SK-N-SH (cell line): ENCODE measurements around the gene PARD3B.

Source experiments
- CTCF ChIP-seq: fragments of 200-600 bp; sonication (generic); IDR thresholded peaks from 2 replicates; pipeline ENCODE4 v1.6.1; 2017; ENCODE audit warnings: antibody characterized with exemption, mild to moderate bottlenecking, moderate library complexity
- EP300 ChIP-seq, 2 experiments: IDR thresholded peaks; 2 replicates each; pipeline versions ENCODE4 v1.4.0 to v1.6.1; 2012; ENCODE audit warnings: borderline replicate concordance in 1 of 2, low read depth in 1 of 2, low read length in 1 of 2
- EZH2phosphoT487 ChIP-seq: fragments of 200-600 bp; sonication (generic); IDR thresholded peaks from 2 replicates; pipeline ENCODE4 v1.6.1; 2017; ENCODE audit warnings: low read depth, mixed run types, mild to moderate bottlenecking, antibody characterized with exemption, moderate library complexity, borderline replicate concordance
- GABPA ChIP-seq: IDR thresholded peaks from 2 replicates; pipeline ENCODE4 v1.4.0; 2012; ENCODE audit warnings: low read depth, mild to moderate bottlenecking
- JUND ChIP-seq: IDR thresholded peaks from 2 replicates; pipeline ENCODE4 v1.4.0; 2012
- MXI1 ChIP-seq: IDR thresholded peaks from 2 replicates; pipeline ENCODE4 v1.6.1; 2012; ENCODE audit warnings: mild to moderate bottlenecking, low read depth, low read length, improper control_type of control experiment
- NFIC ChIP-seq: IDR thresholded peaks from 2 replicates; pipeline ENCODE4 v1.4.0; 2012; ENCODE audit warnings: borderline replicate concordance
- POLR2AphosphoS5 ChIP-seq: IDR thresholded peaks from 2 replicates; pipeline ENCODE4 v1.6.1; 2012; ENCODE audit warnings: low read depth, low read length
- USF2 ChIP-seq: fragments of 150-350 bp; IDR thresholded peaks from 2 replicates; pipeline ENCODE4 v1.6.1; 2017; ENCODE audit warnings: antibody characterized with exemption, low read length, low read depth, borderline replicate concordance
- TF ChIP-seq, protein P1 (sequence below): IDR thresholded peaks from 2 replicates; pipeline ENCODE4 v1.6.1; 2012; ENCODE audit warnings: mild to moderate bottlenecking, low read depth, low read length, moderate library complexity

GRCh38 chr2:205051417-205051816 lies 506.1 kb downstream of the PARD3B start:
- TF ChIP-seq CTCF (peak; percentile 47), JUND (no peak), NFIC (no peak), GABPA (no peak), EP300 (IDR thresholded peaks at IDR 0.05; ENCODE audit: borderline replicate concordance in 1 of 2, low read depth in 1 of 2, low read length in 1 of 2) (no peak), USF2 (no peak), POLR2AphosphoS5 (no peak), MXI1 (no peak), EZH2phosphoT487 (no peak)
- TF ChIP-seq, protein P1, sequence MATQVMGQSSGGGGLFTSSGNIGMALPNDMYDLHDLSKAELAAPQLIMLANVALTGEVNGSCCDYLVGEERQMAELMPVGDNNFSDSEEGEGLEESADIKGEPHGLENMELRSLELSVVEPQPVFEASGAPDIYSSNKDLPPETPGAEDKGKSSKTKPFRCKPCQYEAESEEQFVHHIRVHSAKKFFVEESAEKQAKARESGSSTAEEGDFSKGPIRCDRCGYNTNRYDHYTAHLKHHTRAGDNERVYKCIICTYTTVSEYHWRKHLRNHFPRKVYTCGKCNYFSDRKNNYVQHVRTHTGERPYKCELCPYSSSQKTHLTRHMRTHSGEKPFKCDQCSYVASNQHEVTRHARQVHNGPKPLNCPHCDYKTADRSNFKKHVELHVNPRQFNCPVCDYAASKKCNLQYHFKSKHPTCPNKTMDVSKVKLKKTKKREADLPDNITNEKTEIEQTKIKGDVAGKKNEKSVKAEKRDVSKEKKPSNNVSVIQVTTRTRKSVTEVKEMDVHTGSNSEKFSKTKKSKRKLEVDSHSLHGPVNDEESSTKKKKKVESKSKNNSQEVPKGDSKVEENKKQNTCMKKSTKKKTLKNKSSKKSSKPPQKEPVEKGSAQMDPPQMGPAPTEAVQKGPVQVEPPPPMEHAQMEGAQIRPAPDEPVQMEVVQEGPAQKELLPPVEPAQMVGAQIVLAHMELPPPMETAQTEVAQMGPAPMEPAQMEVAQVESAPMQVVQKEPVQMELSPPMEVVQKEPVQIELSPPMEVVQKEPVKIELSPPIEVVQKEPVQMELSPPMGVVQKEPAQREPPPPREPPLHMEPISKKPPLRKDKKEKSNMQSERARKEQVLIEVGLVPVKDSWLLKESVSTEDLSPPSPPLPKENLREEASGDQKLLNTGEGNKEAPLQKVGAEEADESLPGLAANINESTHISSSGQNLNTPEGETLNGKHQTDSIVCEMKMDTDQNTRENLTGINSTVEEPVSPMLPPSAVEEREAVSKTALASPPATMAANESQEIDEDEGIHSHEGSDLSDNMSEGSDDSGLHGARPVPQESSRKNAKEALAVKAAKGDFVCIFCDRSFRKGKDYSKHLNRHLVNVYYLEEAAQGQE = no peak
